ENCODE measurements around the gene RRP8. TPM values are rescaled to one million over a fixed set of nuclear protein-coding genes. Genes with fewer than 3 reads are reported as not detected.

The RRP8 gene
- total and polyA plus RNA-seq, 9 of the 15 experiments (the other 6 are each of a cell fraction or from before 2014, with no cell fraction given), result 5.7 to 47.3 (median 32.6) TPM

- TF ChIP-seq NFXL1 (CRISPR knock-in tag; IDR thresholded peaks at IDR 0.05), result no peak
- no peak for TF ChIP-seq CHCHD3 (CRISPR knock-in tag; IDR thresholded peaks at IDR 0.05)
- peak; percentile 96 for TF ChIP-seq REST (IDR thresholded peaks at IDR 0.05; ENCODE audit: borderline replicate concordance)
- TF ChIP-seq REST (CRISPR knock-in tag; IDR thresholded peaks at IDR 0.05; ENCODE audit: low read depth), result no peak
- no peak for TF ChIP-seq EHMT2 (IDR thresholded peaks at IDR 0.05)
- no peak for TF ChIP-seq UBTF (IDR thresholded peaks at IDR 0.05; ENCODE audit: borderline replicate concordance in 1 of 2, low read depth in 2 of 2, low read length in 2 of 2)
- no peak for TF ChIP-seq NFIC (IDR thresholded peaks at IDR 0.05)
- TF ChIP-seq TCF7 (IDR thresholded peaks at IDR 0.05; ENCODE audit: borderline replicate concordance), result no peak
- TF ChIP-seq FOXM1 (IDR thresholded peaks at IDR 0.05; ENCODE audit: low read depth), result no peak
- no peak for TF ChIP-seq FOXM1 (CRISPR knock-in tag; IDR thresholded peaks at IDR 0.05; ENCODE audit: low read depth)
- TF ChIP-seq KAT2B (IDR thresholded peaks at IDR 0.05; ENCODE audit: low read depth, low read length), result no peak
- no peak; the same call in 1 of the 2 replicates for TF ChIP-seq GABPA (tag; conservative IDR thresholded peaks at IDR 0.05; ENCODE audit: low read depth)
- no peak for TF ChIP-seq NR1H2 (CRISPR knock-in tag; IDR thresholded peaks at IDR 0.05)
- no peak for TF ChIP-seq JUN (IDR thresholded peaks at IDR 0.05; ENCODE audit: borderline replicate concordance, low read depth, low read length)
- TF ChIP-seq JUN (CRISPR knock-in tag; IDR thresholded peaks at IDR 0.05; ENCODE audit: borderline replicate concordance), result no peak
- TF ChIP-seq HMGXB4 (CRISPR knock-in tag; IDR thresholded peaks at IDR 0.05), result no peak
Observed at GRCh38 chr11:6619004-6619745, 15.8 kb upstream of the RRP8 start, which contains the start of gene TPP1 (continued).

Measured in K562 (cell line).